Occipital lobe (tissue), 3 donors: ENCODE results near the gene SIGLEC15. TPM values are rescaled to one million over a fixed set of nuclear protein-coding genes. Genes with fewer than 3 reads are reported as not detected.

ENCODE experiments used
- DNase-seq: peaks from one replicate; lab custom pipeline; 2025; lab: John Stamatoyannopoulos, UW
- small RNA-seq: library from RNA; depleted of rRNA; stranded (forward); fragments of <200 nt; gene quantifications from one replicate; pipeline ENCODE3, GENCODE V24; 2014
- total RNA-seq: library from RNA; depleted of rRNA; stranded (reverse); fragments of >200 nt; gene quantifications from one replicate; pipeline ENCODE4 v1.2.3, GENCODE V29; 2014

Gene SIGLEC15
- total RNA-seq, 1 donor from 2014 or later, result not detected

- DNase-seq, result peak; percentile 38
Observed at GRCh38 chr18:45879681-45880655, 54.5 kb downstream of the SIGLEC15 start.

- DNase-seq, result no peak
Observed at GRCh38 chr18:45880876-45881558, 55.5 kb downstream of the SIGLEC15 start.

- no peak for DNase-seq
Observed at GRCh38 chr18:45887585-45887984, 62.1 kb downstream of the SIGLEC15 start.

- no peak for DNase-seq
Observed at GRCh38 chr18:45889419-45890064, 64.1 kb downstream of the SIGLEC15 start.

- DNase-seq, result no peak
Observed at GRCh38 chr18:45890606-45891005, 65.1 kb downstream of the SIGLEC15 start.

GRCh38 chr18:45891806-45892205 is 66.3 kb downstream of the SIGLEC15 start:
- no peak for DNase-seq

Small RNA genes lying within 50 kb of the gene (small RNA-seq; reads per million reads assigned to genes)
- gene AC087685.1, result not detected

Other genes starting within 250 kb of the SIGLEC15 start
- gene SLC14A2, start 210.2 kb upstream of the SIGLEC15 start, total RNA-seq, result 0.16 TPM
- gene SLC14A1, start 101.5 kb upstream of the SIGLEC15 start, total RNA-seq, result 4.1 TPM
- gene EPG5, start 141.7 kb downstream of the SIGLEC15 start, total RNA-seq, result 35.2 TPM
- 1.6 TPM for gene PSTPIP2, start 246.6 kb downstream of the SIGLEC15 start, total RNA-seq